ENCODE data around the gene WDR87.
A peak's percentile ranks its signal among the peaks of the same experiment; 100 is the strongest.

Gene WDR87

GRCh38 chr19:37902668-37903067, 3.7 kb downstream of the WDR87 start (continued):
- no peak for TF ChIP-seq ZBTB44 (tag by site-specific recombination; IDR thresholded peaks at IDR 0.05)
- TF ChIP-seq CTCF (tag by site-specific recombination; IDR thresholded peaks at IDR 0.05): peak; percentile 86
- TF ChIP-seq ZNF555 (tag by site-specific recombination; conservative IDR thresholded peaks at IDR 0.05): no peak
- no peak for TF ChIP-seq KLF1 (tag by site-specific recombination; IDR thresholded peaks at IDR 0.05)
- no peak for TF ChIP-seq ZNF837 (tag by site-specific recombination; IDR thresholded peaks at IDR 0.05)
- TF ChIP-seq ZNF544 (tag by site-specific recombination; IDR thresholded peaks at IDR 0.05): no peak
- TF ChIP-seq ZNF133 (tag by site-specific recombination; IDR thresholded peaks at IDR 0.05): no peak
- no peak for TF ChIP-seq PRDM4 (tag by site-specific recombination; IDR thresholded peaks at IDR 0.05)
- TF ChIP-seq ZBTB17 (tag by site-specific recombination; IDR thresholded peaks at IDR 0.05): peak; percentile 20; the same call in 1 of the 2 replicates
- peak; percentile 83 for TF ChIP-seq ZSCAN30 (tag by site-specific recombination; IDR thresholded peaks at IDR 0.05)
- no peak for TF ChIP-seq ZFP3 (tag by site-specific recombination; IDR thresholded peaks at IDR 0.05; ENCODE audit: low read depth)
- no peak for TF ChIP-seq SP7 (tag by site-specific recombination; IDR thresholded peaks at IDR 0.05)
- TF ChIP-seq HOXA7 (CRISPR knock-in tag; IDR thresholded peaks at IDR 0.05; ENCODE audit: borderline replicate concordance): no peak
- peak; percentile 89 for TF ChIP-seq ZNF2 (tag by site-specific recombination; IDR thresholded peaks at IDR 0.05)
- TF ChIP-seq ZXDB (tag by site-specific recombination; IDR thresholded peaks at IDR 0.05): peak; percentile 45; the same call in 1 of the 2 replicates
- TF ChIP-seq ZNF624 (tag by site-specific recombination; IDR thresholded peaks at IDR 0.05): no peak
- TF ChIP-seq ZNF654 (tag by site-specific recombination; IDR thresholded peaks at IDR 0.05; ENCODE audit: low read depth): peak; percentile 99
- peak; percentile 47; the same call in 1 of the 2 replicates for TF ChIP-seq ZFP37 (tag by site-specific recombination; IDR thresholded peaks at IDR 0.05)
- TF ChIP-seq HIC1 (tag by site-specific recombination; IDR thresholded peaks at IDR 0.05): no peak
- no peak for TF ChIP-seq ZNF777 (tag by site-specific recombination; IDR thresholded peaks at IDR 0.05; ENCODE audit: borderline replicate concordance)
- TF ChIP-seq ZNF404 (tag by site-specific recombination; IDR thresholded peaks at IDR 0.05): no peak
- no peak for TF ChIP-seq ZNF426 (tag by site-specific recombination; IDR thresholded peaks at IDR 0.05)
- peak; percentile 93 for TF ChIP-seq ZNF223 (tag by site-specific recombination; IDR thresholded peaks at IDR 0.05)
- TF ChIP-seq YY1 (tag by site-specific recombination; IDR thresholded peaks at IDR 0.05): no peak
- TF ChIP-seq ZNF658 (tag by site-specific recombination; IDR thresholded peaks at IDR 0.05): no peak
- peak; percentile 100 for TF ChIP-seq SCRT1 (tag by site-specific recombination; IDR thresholded peaks at IDR 0.05; ENCODE audit: borderline replicate concordance)
- no peak for TF ChIP-seq ZNF311 (tag by site-specific recombination; IDR thresholded peaks at IDR 0.05; ENCODE audit: borderline replicate concordance)
- 0 out of 2 replicates have a peak, but pooled peaks have one; percentile 25 for TF ChIP-seq ZNF449 (tag by site-specific recombination; IDR thresholded peaks at IDR 0.05)
- TF ChIP-seq ZNF416 (tag by site-specific recombination; IDR thresholded peaks at IDR 0.05): no peak
- TF ChIP-seq ZNF791 (tag by site-specific recombination; IDR thresholded peaks at IDR 0.05): no peak
- peak; percentile 50; the same call in 1 of the 2 replicates for TF ChIP-seq KLF10 (tag by site-specific recombination; IDR thresholded peaks at IDR 0.05)
- TF ChIP-seq ZNF660 (tag by site-specific recombination; IDR thresholded peaks at IDR 0.05): peak; percentile 92
- no peak for TF ChIP-seq SP2 (tag by site-specific recombination; IDR thresholded peaks at IDR 0.05)
